HepG2 (cell line): ENCODE results near the gene GREM2. TPM values are rescaled to one million over a fixed set of nuclear protein-coding genes. Genes with fewer than 3 reads are reported as not detected.

Experiments
- DRAP1 ChIP-seq: IDR thresholded peaks from 2 replicates; pipeline ENCODE4 v1.6.1; 2016; ENCODE audit warnings: missing genetic modification reagents, missing compliant biosample characterization
- HNF4G ChIP-seq, 2 experiments: sonication (generic) in 1 of 2; formaldehyde crosslinking in 1 of 2; IDR thresholded peaks; 2 replicates each; pipeline versions ENCODE4 v1.4.0 to v1.6.1; 2011 to 2020; ENCODE audit warnings: borderline replicate concordance in 2 of 2, low read depth in 2 of 2, mild to moderate bottlenecking in 2 of 2, low read length in 1 of 2, missing genetic modification reagents in 1 of 2, moderate library complexity in 1 of 2
- HOMEZ ChIP-seq: IDR thresholded peaks from 2 replicates; pipeline ENCODE4 v1.6.1; 2016; ENCODE audit warnings: low read depth
- KMT2B ChIP-seq: IDR thresholded peaks from 2 replicates; pipeline ENCODE4 v1.6.1; 2016; ENCODE audit warnings: missing genetic modification reagents, missing compliant biosample characterization
- MXD4 ChIP-seq: IDR thresholded peaks from 2 replicates; pipeline ENCODE4 v1.6.1; 2016; ENCODE audit warnings: mild to moderate bottlenecking, missing biosample characterization, missing genetic modification reagents
- SNRNP70 ChIP-seq: fragments of 200-400 bp; formaldehyde crosslinking; IDR thresholded peaks from 2 replicates; pipeline ENCODE4 v1.6.1; 2017; ENCODE audit warnings: mild to moderate bottlenecking, low read depth, low read length, moderate library complexity
- SP1 ChIP-seq, 2 experiments: fragments of 450-650 bp in 1 of 2; sonication (generic) in 1 of 2; formaldehyde crosslinking in 1 of 2; IDR thresholded peaks; 2 replicates each; pipeline versions ENCODE4 v1.4.0 to v1.6.1; 2016 to 2020; ENCODE audit warnings: missing genetic modification reagents in 1 of 2
- ZBTB14 ChIP-seq: sonication (generic); formaldehyde crosslinking; IDR thresholded peaks from 2 replicates; pipeline ENCODE4 v1.4.0; 2020; ENCODE audit warnings: missing genetic modification reagents
- ZNF530 ChIP-seq: sonication (generic); formaldehyde crosslinking; IDR thresholded peaks from 2 replicates; pipeline ENCODE4 v1.5.0; 2020; ENCODE audit warnings: low read depth, mild to moderate bottlenecking, missing genetic modification reagents
- ZNF577 ChIP-seq: sonication (generic); formaldehyde crosslinking; IDR thresholded peaks from 2 replicates; pipeline ENCODE4 v1.4.0; 2020; ENCODE audit warnings: mild to moderate bottlenecking, low read depth, missing genetic modification reagents, borderline replicate concordance
- ZSCAN25 ChIP-seq: sonication (generic); formaldehyde crosslinking; IDR thresholded peaks from 2 replicates; pipeline ENCODE4 v1.8.0; 2022; ENCODE audit warnings: mild to moderate bottlenecking, missing genetic modification reagents
- polyA plus RNA-seq, 8 experiments: library from polyadenylated mRNA; depleted of rRNA in 3 of 8; stranded (reverse) in 7 of 8; unstranded in 1 of 8; fragments of >200 nt; fragmentation: Illumina TruSeq in 4 of 8; extraction: Trizol in 4 of 8; gene quantifications; 2 replicates each; pipeline versions ENCODE4 v1.2.1 to v1.2.3, GENCODE V29; 2011 to 2016; ENCODE audit warnings: low read depth in 4 of 8, missing spikeins in 1 of 8, mixed read lengths in 1 of 8; ENCODE audit not compliant: insufficient read depth in 1 of 8
- total RNA-seq, 5 experiments: library from RNA; depleted of rRNA; stranded (reverse); fragments of >200 nt; fragmentation: Illumina TruSeq; extraction: Trizol; gene quantifications; 2 replicates each; pipeline ENCODE4 v1.2.3, GENCODE V29; 2016; ENCODE audit warnings: low read depth in 1 of 5

GREM2 gene
- total and polyA plus RNA-seq, 2 of the 13 experiments (the other 11 are each of a cell fraction or from before 2014, with no cell fraction given): 0.07 TPM; not detected in 1

- TF ChIP-seq SP1 (IDR thresholded peaks at IDR 0.05): no peak
- TF ChIP-seq SP1 (CRISPR knock-in tag; IDR thresholded peaks at IDR 0.05): no peak
- TF ChIP-seq HNF4G (IDR thresholded peaks at IDR 0.05; ENCODE audit: borderline replicate concordance, low read depth, low read length): no peak
- no peak for TF ChIP-seq HNF4G (CRISPR knock-in tag; IDR thresholded peaks at IDR 0.05; ENCODE audit: borderline replicate concordance, low read depth)
- no peak for TF ChIP-seq ZNF530 (CRISPR knock-in tag)
- no peak for TF ChIP-seq ZBTB14 (CRISPR knock-in tag)
- no peak for TF ChIP-seq MXD4
- no peak for TF ChIP-seq SNRNP70
- TF ChIP-seq ZSCAN25 (CRISPR knock-in tag): no peak
- TF ChIP-seq HOMEZ (CRISPR knock-in tag): no peak
- TF ChIP-seq ZNF577: no peak
- no peak for TF ChIP-seq DRAP1
- no peak for TF ChIP-seq KMT2B
These were observed 14.7 kb downstream of the GREM2 start (continued) for GRCh38 chr1:240597153-240597745.
